Right lobe of liver (tissue), 4 donors: ENCODE measurements around the gene DLG2.

Experiments used
- POLR2A ChIP-seq: fragments of 450-650 bp; IDR thresholded peaks from one replicate; pipeline ENCODE4 v1.6.1; 2017; ENCODE audit warnings: antibody characterized with exemption, mild to moderate bottlenecking
- TF ChIP-seq, protein P1 (sequence below), 4 donors: fragments of 200-600 bp in 3 of 4; fragments of 450-650 bp in 1 of 4; IDR thresholded peaks; one replicate each; pipeline versions ENCODE4 v1.5.1 to v1.8.0; 2016 to 2022; ENCODE audit warnings: antibody characterized with exemption in 4 of 4, mild to moderate bottlenecking in 2 of 4
- donor health status: DM: no; HTN: no; CAD: no.
- donor health status: DM: no; HTN: no; CAD: no.
- donor health status: DM: no; HTN: yes; CAD: no.

GRCh38 chr11:83721263-83721662 lies 1905.9 kb downstream of the DLG2 start:
- TF ChIP-seq POLR2A, result no peak
- TF ChIP-seq, protein P1, sequence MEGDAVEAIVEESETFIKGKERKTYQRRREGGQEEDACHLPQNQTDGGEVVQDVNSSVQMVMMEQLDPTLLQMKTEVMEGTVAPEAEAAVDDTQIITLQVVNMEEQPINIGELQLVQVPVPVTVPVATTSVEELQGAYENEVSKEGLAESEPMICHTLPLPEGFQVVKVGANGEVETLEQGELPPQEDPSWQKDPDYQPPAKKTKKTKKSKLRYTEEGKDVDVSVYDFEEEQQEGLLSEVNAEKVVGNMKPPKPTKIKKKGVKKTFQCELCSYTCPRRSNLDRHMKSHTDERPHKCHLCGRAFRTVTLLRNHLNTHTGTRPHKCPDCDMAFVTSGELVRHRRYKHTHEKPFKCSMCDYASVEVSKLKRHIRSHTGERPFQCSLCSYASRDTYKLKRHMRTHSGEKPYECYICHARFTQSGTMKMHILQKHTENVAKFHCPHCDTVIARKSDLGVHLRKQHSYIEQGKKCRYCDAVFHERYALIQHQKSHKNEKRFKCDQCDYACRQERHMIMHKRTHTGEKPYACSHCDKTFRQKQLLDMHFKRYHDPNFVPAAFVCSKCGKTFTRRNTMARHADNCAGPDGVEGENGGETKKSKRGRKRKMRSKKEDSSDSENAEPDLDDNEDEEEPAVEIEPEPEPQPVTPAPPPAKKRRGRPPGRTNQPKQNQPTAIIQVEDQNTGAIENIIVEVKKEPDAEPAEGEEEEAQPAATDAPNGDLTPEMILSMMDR (IDR thresholded peaks at IDR 0.05), result no peak
